Measurements from ENCODE around the gene SUB1.

DNA sequence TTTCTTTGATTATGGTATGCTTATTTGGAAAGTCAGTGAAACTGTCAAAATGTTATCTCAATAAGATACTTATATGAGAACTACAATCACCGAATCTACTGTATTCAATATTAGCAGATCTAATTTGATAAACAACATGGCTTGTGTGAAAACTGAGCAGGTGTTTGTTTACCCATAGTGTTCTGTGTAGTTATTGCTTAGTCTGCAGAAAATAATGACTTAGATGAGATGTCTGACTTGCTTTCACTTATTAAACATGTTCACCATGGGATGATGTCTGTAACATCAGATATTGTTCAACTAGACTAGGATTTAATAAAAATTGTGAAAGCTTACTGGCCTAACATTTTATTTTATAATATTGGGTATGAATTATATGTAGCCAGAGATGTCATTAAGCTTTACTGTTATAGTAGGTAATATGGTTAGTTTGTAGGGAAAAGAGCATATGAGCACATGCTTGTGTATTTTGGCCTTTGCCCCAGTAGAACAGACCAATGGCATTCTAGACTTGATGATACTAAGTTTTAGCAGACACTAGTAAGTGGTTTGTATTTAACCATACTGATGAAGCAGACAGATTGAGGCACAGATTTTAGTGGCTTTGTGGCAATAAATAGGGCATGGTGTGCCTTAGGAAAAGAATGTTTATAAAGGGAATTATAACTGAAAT lies 16.4 kb downstream of the SUB1 start:
- no peak for TF ChIP-seq POLR2AphosphoS5 (IDR thresholded peaks at IDR 0.05)
- TF ChIP-seq, protein P1, sequence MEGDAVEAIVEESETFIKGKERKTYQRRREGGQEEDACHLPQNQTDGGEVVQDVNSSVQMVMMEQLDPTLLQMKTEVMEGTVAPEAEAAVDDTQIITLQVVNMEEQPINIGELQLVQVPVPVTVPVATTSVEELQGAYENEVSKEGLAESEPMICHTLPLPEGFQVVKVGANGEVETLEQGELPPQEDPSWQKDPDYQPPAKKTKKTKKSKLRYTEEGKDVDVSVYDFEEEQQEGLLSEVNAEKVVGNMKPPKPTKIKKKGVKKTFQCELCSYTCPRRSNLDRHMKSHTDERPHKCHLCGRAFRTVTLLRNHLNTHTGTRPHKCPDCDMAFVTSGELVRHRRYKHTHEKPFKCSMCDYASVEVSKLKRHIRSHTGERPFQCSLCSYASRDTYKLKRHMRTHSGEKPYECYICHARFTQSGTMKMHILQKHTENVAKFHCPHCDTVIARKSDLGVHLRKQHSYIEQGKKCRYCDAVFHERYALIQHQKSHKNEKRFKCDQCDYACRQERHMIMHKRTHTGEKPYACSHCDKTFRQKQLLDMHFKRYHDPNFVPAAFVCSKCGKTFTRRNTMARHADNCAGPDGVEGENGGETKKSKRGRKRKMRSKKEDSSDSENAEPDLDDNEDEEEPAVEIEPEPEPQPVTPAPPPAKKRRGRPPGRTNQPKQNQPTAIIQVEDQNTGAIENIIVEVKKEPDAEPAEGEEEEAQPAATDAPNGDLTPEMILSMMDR (IDR thresholded peaks at IDR 0.05) = no peak
- TF ChIP-seq POLR2A (IDR thresholded peaks at IDR 0.05) = no peak
- no peak for TF ChIP-seq EP300 (IDR thresholded peaks at IDR 0.05)
